ENCODE measurements around the gene PMP22. TPM values are rescaled to one million over a fixed set of nuclear protein-coding genes. Genes with fewer than 3 reads are reported as not detected.

The PMP22 gene
- total and polyA plus RNA-seq, 2 donors (not counting 3 experiments of a cell fraction or from before 2014, with no cell fraction given), result 67.2 to 103 TPM

Small RNA genes within 50 kb of the gene (microRNA-seq; reads per million reads assigned to microRNA genes)
- 3.8 reads per million, percentile 3 among the genes with 10 or more reads in this experiment for gene MIR4731 (ENCODE audit: borderline number of aligned reads, borderline replicate concordance)

Small RNA genes within 50 kb of the gene (small RNA-seq; reads per million reads assigned to genes)
- gene MIR4731 (ENCODE audit: insufficient read depth, insufficient read length, low read depth, low replicate concordance) (not detected), gene RNU6-799P (ENCODE audit: insufficient read depth, insufficient read length, low read depth, low replicate concordance) (not detected)

Other genes starting within 250 kb of the PMP22 start
- not detected in 2 replicates for gene TEKT3, start 76.3 kb upstream of the PMP22 start, total RNA-seq
- gene TEKT3, start 76.3 kb upstream of the PMP22 start, polyA plus RNA-seq, result 0.28 and 0.75 TPM in 2 replicates
- gene CDRT4, start 202.3 kb upstream of the PMP22 start, total RNA-seq, result 11.6 and 13.6 TPM in 2 replicates
- 11.5 and 14.3 TPM in 2 replicates for gene CDRT4, start 202.3 kb upstream of the PMP22 start, polyA plus RNA-seq